IMR-90 (cell line): Measurements from ENCODE around the gene PIP. TPM values are rescaled to one million over a fixed set of nuclear protein-coding genes. Genes with fewer than 3 reads are reported as not detected.

ENCODE experiments used
- ATAC-seq: fragments of 200-7000 bp; cut with Tn5 transposase; 2 replicates; pipeline ENCODE4 v1.9.1; 2020; ENCODE audit warnings: low read depth, mild to moderate bottlenecking, moderate library complexity
- BruUV-seq: library from RNA; stranded (reverse); fragments of 400-500 nt; replicated peaks from 2 replicates; lab custom pipeline; 2021; lab: Mats Ljungman, UMichigan
- CTCF ChIA-PET: fragments of 300-600 bp; formaldehyde crosslinking; extraction: SDS; loops from one replicate; lab custom pipeline; 2021; ENCODE audit warnings: antibody characterized with exemption; lab: Yijun Ruan, JAX
- POLR2A ChIA-PET: fragments of 300-600 bp; sonication (Branson Sonifier 250); formaldehyde crosslinking; loops from one replicate; lab custom pipeline; 2022; ENCODE audit warnings: antibody characterized with exemption; ENCODE audit not compliant: unreplicated experiment; lab: Charles Lee
- DNase-seq: peaks from one replicate; pipeline ENCODE4 v3.0.0; 2013
- H2AFZ ChIP-seq: replicated peaks from 2 replicates; pipeline ENCODE3; 2013; ENCODE audit warnings: low read length, mild to moderate bottlenecking; ENCODE audit not compliant: poor library complexity
- H2AK5ac ChIP-seq: 2 replicates; pipeline ENCODE4 v1.6.1; 2013; ENCODE audit warnings: low read depth, low read length, inconsistent platforms
- H2AK9ac ChIP-seq: replicated peaks from 2 replicates; pipeline ENCODE3; 2013; ENCODE audit warnings: mild to moderate bottlenecking, low read depth, low read length, moderate library complexity; ENCODE audit not compliant: poor library complexity
- H2BK120ac ChIP-seq: 2 replicates; pipeline ENCODE4 v1.6.1; 2013; ENCODE audit warnings: low read depth, low read length, inconsistent platforms
- H2BK15ac ChIP-seq: 3 replicates; pipeline ENCODE4 v1.6.1; 2013; ENCODE audit warnings: low read depth, low read length, inconsistent platforms
- H2BK20ac ChIP-seq: 2 replicates; pipeline ENCODE4 v1.6.1; 2013; ENCODE audit warnings: low read depth, mild to moderate bottlenecking, inconsistent platforms, low read length, moderate library complexity
- H2BK5ac ChIP-seq: 2 replicates; pipeline ENCODE4 v1.6.1; 2013; ENCODE audit warnings: mild to moderate bottlenecking, low read depth, low read length, inconsistent platforms; ENCODE audit not compliant: poor library complexity, severe bottlenecking
- H3K14ac ChIP-seq: replicated peaks from 2 replicates; pipeline ENCODE4 v1.6.1; 2013; ENCODE audit warnings: low read depth, low read length, inconsistent platforms
- H3K18ac ChIP-seq: 2 replicates; pipeline ENCODE4 v1.6.1; 2013; ENCODE audit warnings: low read depth, low read length, control low read depth
- H3K23ac ChIP-seq: 2 replicates; pipeline ENCODE4 v1.6.1; 2013; ENCODE audit warnings: low read depth, low read length, inconsistent platforms
- H3K27ac ChIP-seq: 2 replicates; pipeline ENCODE4 v1.5.1; 2013; ENCODE audit warnings: mild to moderate bottlenecking, control low read depth, low read length; ENCODE audit not compliant: insufficient read depth
- H3K27me3 ChIP-seq: 2 replicates; pipeline ENCODE4 v1.6.1; 2013; ENCODE audit warnings: low read length; ENCODE audit not compliant: control insufficient read depth, insufficient read depth
- H3K36me3 ChIP-seq: 2 replicates; pipeline ENCODE4 v1.6.1; 2013; ENCODE audit warnings: low read length, mixed read lengths; ENCODE audit not compliant: control insufficient read depth, insufficient read depth
- H3K4ac ChIP-seq: 2 replicates; pipeline ENCODE4 v1.6.1; 2013; ENCODE audit warnings: low read depth, low read length, inconsistent platforms
- H3K4me1 ChIP-seq: 2 replicates; pipeline ENCODE4 v1.6.1; 2013; ENCODE audit warnings: low read length, mixed read lengths; ENCODE audit not compliant: control insufficient read depth, insufficient read depth
- H3K4me2 ChIP-seq: 2 replicates; pipeline ENCODE4 v1.6.1; 2013; ENCODE audit warnings: low read depth, mild to moderate bottlenecking, control low read depth, low read length, moderate library complexity
- H3K4me3 ChIP-seq: 2 replicates; pipeline ENCODE4 v1.5.1; 2013; ENCODE audit warnings: low read depth, mild to moderate bottlenecking, control low read depth, low read length, moderate library complexity; ENCODE audit not compliant: insufficient read depth
- H3K56ac ChIP-seq: 2 replicates; pipeline ENCODE4 v1.6.1; 2013; ENCODE audit warnings: low read length, inconsistent platforms; ENCODE audit not compliant: insufficient read depth; ENCODE audit errors: extremely low read depth
- H3K79me1 ChIP-seq, 2 experiments: 2 replicates each; pipeline ENCODE4 v1.6.1; 2013; ENCODE audit warnings: low read length in 2 of 2, inconsistent platforms in 1 of 2, low read depth in 1 of 2
- H3K9ac ChIP-seq: 2 replicates; pipeline ENCODE4 v1.6.1; 2013; ENCODE audit warnings: low read depth, low read length, control low read depth
- H3K9me1 ChIP-seq: 2 replicates; pipeline ENCODE4 v1.6.1; 2013; ENCODE audit warnings: low read length, inconsistent platforms; ENCODE audit not compliant: insufficient read depth
- H3K9me3 ChIP-seq: 2 replicates; pipeline ENCODE4 v1.6.1; 2013; ENCODE audit warnings: low read length; ENCODE audit not compliant: control insufficient read depth, insufficient read depth
- H4K20me1 ChIP-seq: 2 replicates; pipeline ENCODE4 v1.6.1; 2013; ENCODE audit warnings: low read length, inconsistent platforms; ENCODE audit not compliant: insufficient read depth
- H4K5ac ChIP-seq: 2 replicates; pipeline ENCODE4 v1.6.1; 2013; ENCODE audit warnings: mild to moderate bottlenecking, low read depth, low read length, control low read depth
- H4K8ac ChIP-seq, 2 experiments: 2 replicates each; pipeline ENCODE4 v1.6.1; 2013; ENCODE audit warnings: low read depth in 2 of 2, low read length in 2 of 2, control low read depth in 1 of 2, inconsistent platforms in 1 of 2
- H4K91ac ChIP-seq: 2 replicates; pipeline ENCODE4 v1.6.1; 2013; ENCODE audit warnings: low read depth, low read length, inconsistent platforms; ENCODE audit not compliant: insufficient read depth
- NFE2L2 ChIP-seq: fragments of 150-350 bp; IDR thresholded peaks from 2 replicates; pipeline ENCODE4 v1.6.1; 2016; ENCODE audit warnings: low read depth, mild to moderate bottlenecking, low read length
- RFX5 ChIP-seq: IDR thresholded peaks from 2 replicates; pipeline ENCODE4 v1.8.0; 2012; ENCODE audit warnings: low read depth, mild to moderate bottlenecking, low read length, moderate library complexity
- SMC3 ChIP-seq: fragments of 150-350 bp; IDR thresholded peaks from 2 replicates; pipeline ENCODE4 v1.6.1; 2016; ENCODE audit warnings: low read depth, mild to moderate bottlenecking, antibody characterized with exemption, low read length, moderate library complexity
- WGBS, 2 experiments: methylation state at CpG; one replicate each; pipeline versions ENCODE4 v1.1.5 to v1.1.7; 2013; ENCODE audit warnings: missing lambda C conversion rate in 2 of 2; ENCODE audit not compliant: insufficient read length in 1 of 2; ENCODE audit errors: extremely low coverage in 2 of 2; 5-methylcytosine and 5-hydroxymethylcytosine counted together
- dilution Hi-C: fragments of 300-500 bp; cut with HindIII; formaldehyde crosslinking; loops from one replicate; pipeline ENCODE4 v1.14.3; 2018; ENCODE audit warnings: low sequenced_read_pairs; ENCODE audit not compliant: unreplicated experiment
- in situ Hi-C: fragments of 300-500 bp; cut with MboI; formaldehyde crosslinking; loops from 3 replicates; pipeline ENCODE4 v1.14.3; 2019; ENCODE audit warnings: low sequenced_read_pairs, inconsistent platforms, mixed read lengths
- intact Hi-C: fragments of 100-400 bp; cut with micrococcal nuclease; formaldehyde crosslinking; loops from 2 replicates; pipeline ENCODE4 v1.10.0; 2022
- polyA plus RNA-seq, 3 experiments: library from polyadenylated mRNA; depleted of rRNA; stranded (reverse); fragments of >200 nt; gene quantifications; 2 replicates each; pipeline ENCODE4 v1.2.3, GENCODE V29; 2012; ENCODE audit warnings: low replicate concordance in 1 of 3
- total RNA-seq: library from RNA; depleted of rRNA; stranded (reverse); fragments of >200 nt; gene quantifications from 2 replicates; pipeline ENCODE4 v1.2.3, GENCODE V29; 2012

The PIP gene
- total and polyA plus RNA-seq, 2 of the 4 experiments (the other 2 are of a cell fraction) = not detected

DNA sequence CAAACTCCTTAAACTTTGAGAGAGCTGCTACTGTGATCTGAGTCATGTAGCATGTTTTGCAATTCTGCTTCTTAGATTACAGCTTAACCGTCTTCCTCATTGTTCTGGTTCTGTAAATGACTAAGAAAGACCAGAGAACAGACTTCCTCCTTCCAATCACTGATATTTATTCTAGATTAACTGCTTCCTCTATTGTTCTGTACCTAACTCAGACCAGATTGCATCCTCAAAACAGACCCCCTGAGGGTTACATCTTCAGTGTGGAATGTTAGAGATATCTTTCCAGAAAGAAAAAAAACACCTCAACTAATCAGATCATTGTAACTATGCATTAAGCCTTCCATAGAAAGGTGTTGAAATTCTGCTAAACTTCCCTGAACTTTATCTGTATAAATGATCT, 5.7 kb upstream of the PIP start:
- no peak for ATAC-seq
- H2BK5ac ChIP-seq = no peak overlapping the region
- no peaks in the 10 kb centered on the region for H3K36me3 ChIP-seq
- H3K27ac ChIP-seq = no peak overlapping the region
- H3K79me1 ChIP-seq = no peaks in the 10 kb centered on the region
- H3K27me3 ChIP-seq = no peaks in the 10 kb centered on the region
- no peak overlapping the region for H3K18ac ChIP-seq
- H4K8ac ChIP-seq = no peak overlapping the region
- no peak overlapping the region for H3K14ac ChIP-seq
- H4K91ac ChIP-seq = no peak overlapping the region
- H4K5ac ChIP-seq = no peak overlapping the region
- intact Hi-C loops (no loop called here), in situ Hi-C loops (no loop called here), dilution Hi-C loops (no loop called here)
- H3K9me1 ChIP-seq = no peaks in the 10 kb centered on the region
- no peak overlapping the region for H2BK15ac ChIP-seq
- no peak overlapping the region for H2BK20ac ChIP-seq
- TF ChIP-seq SMC3 (no peak), NFE2L2 (no peak), RFX5 (no peak)
- ChIA-PET CTCF (no interaction called here), POLR2A (no interaction called here)
- H3K4me1 ChIP-seq = no peaks in the 10 kb centered on the region
- no peak overlapping the region for H3K4ac ChIP-seq
- no peak overlapping the region for H3K4me3 ChIP-seq
- H4K20me1 ChIP-seq = no peaks in the 10 kb centered on the region
- H3K9me3 ChIP-seq = peaks cover 6% of the 10 kb centered on the region; the same call in 1 of the 2 replicates
- H2AFZ ChIP-seq = no peak overlapping the region
- no TSS peak for BruUV-seq
- H2AK9ac ChIP-seq = no peak overlapping the region
- H2AK5ac ChIP-seq = no peak overlapping the region
- no CpG with 5 or more reads among the region's 1 CpG for WGBS, 2 experiments
- H3K23ac ChIP-seq = no peak overlapping the region
- H3K56ac ChIP-seq = no peak overlapping the region
- no peak overlapping the region for H3K4me2 ChIP-seq
- no peak overlapping the region for H3K9ac ChIP-seq
- no peak for DNase-seq
- no peak overlapping the region for H2BK120ac ChIP-seq
